ENCODE results near the gene TMEM272.

The TMEM272 gene

GRCh38 chr13:51844862-51845573, at the start of gene TMEM272:
Gene TMEM272 (minus strand): TSS chr13:51845177. CDS start chr13:51838530, 6,647 bp downstream.
- Histone ChIP-seq H3K36me3 (ENCODE audit: low read length) (no peaks in the 10 kb centered on the region), H3F3A (ENCODE audit: insufficient read depth) (no peaks in the 10 kb centered on the region), H3K4me2 (ENCODE audit: low read depth, low read length, poor library complexity, severe bottlenecking) (peak within 1 kb of the TSS; percentile 12), H3K4me3 (ENCODE audit: insufficient read depth, low read length, poor library complexity, severe bottlenecking) (no peak within 1 kb of the TSS), H4K20me1 (ENCODE audit: low read depth, low read length) (no peaks in the 10 kb centered on the region), H2AFZ (ENCODE audit: low read depth, low read length, severe bottlenecking) (no peak within 1 kb of the TSS), H3K9me3 (ENCODE audit: insufficient read depth, low read length) (no peaks in the 10 kb centered on the region), H3K27me3 (ENCODE audit: low read length) (no peaks in the 10 kb centered on the region), H3K27ac (ENCODE audit: low read depth, low read length) (no peak within 1 kb of the TSS), H3K79me2 (ENCODE audit: insufficient read depth, low read length) (no peaks in the 10 kb centered on the region), H3K9ac (ENCODE audit: low read length) (no peak within 1 kb of the TSS), H3K9me2 (replicated peaks; ENCODE audit: insufficient read depth, low read length) (no peaks in the 10 kb centered on the region)
- no peak for TF ChIP-seq EZH2phosphoT487 (conservative IDR thresholded peaks at IDR 0.05; ENCODE audit: low read length)
- TF ChIP-seq, protein P1, sequence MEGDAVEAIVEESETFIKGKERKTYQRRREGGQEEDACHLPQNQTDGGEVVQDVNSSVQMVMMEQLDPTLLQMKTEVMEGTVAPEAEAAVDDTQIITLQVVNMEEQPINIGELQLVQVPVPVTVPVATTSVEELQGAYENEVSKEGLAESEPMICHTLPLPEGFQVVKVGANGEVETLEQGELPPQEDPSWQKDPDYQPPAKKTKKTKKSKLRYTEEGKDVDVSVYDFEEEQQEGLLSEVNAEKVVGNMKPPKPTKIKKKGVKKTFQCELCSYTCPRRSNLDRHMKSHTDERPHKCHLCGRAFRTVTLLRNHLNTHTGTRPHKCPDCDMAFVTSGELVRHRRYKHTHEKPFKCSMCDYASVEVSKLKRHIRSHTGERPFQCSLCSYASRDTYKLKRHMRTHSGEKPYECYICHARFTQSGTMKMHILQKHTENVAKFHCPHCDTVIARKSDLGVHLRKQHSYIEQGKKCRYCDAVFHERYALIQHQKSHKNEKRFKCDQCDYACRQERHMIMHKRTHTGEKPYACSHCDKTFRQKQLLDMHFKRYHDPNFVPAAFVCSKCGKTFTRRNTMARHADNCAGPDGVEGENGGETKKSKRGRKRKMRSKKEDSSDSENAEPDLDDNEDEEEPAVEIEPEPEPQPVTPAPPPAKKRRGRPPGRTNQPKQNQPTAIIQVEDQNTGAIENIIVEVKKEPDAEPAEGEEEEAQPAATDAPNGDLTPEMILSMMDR (IDR thresholded peaks at IDR 0.05; ENCODE audit: insufficient read depth, low read length, poor library complexity, severe bottlenecking), result peak; percentile 91

- no peak for TF ChIP-seq EZH2phosphoT487 (conservative IDR thresholded peaks at IDR 0.05; ENCODE audit: low read length)
- TF ChIP-seq, protein P1 (IDR thresholded peaks at IDR 0.05; ENCODE audit: insufficient read depth, low read length, poor library complexity, severe bottlenecking), result no peak
- no peak overlapping the region for H3K9ac ChIP-seq (ENCODE audit: low read length)
- no peaks in the 10 kb centered on the region for H3K79me2 ChIP-seq (ENCODE audit: insufficient read depth, low read length)
- H4K20me1 ChIP-seq (ENCODE audit: low read depth, low read length), result no peaks in the 10 kb centered on the region
- no peaks in the 10 kb centered on the region for H3F3A ChIP-seq (ENCODE audit: insufficient read depth)
- no peaks in the 10 kb centered on the region for H3K9me2 ChIP-seq (replicated peaks; ENCODE audit: insufficient read depth, low read length)
- no peaks in the 10 kb centered on the region for H3K36me3 ChIP-seq (ENCODE audit: low read length)
- H3K4me3 ChIP-seq (ENCODE audit: insufficient read depth, low read length, poor library complexity, severe bottlenecking), result no peak overlapping the region
- no peak overlapping the region for H2AFZ ChIP-seq (ENCODE audit: low read depth, low read length, severe bottlenecking)
- no peak overlapping the region for H3K4me2 ChIP-seq (ENCODE audit: low read depth, low read length, poor library complexity, severe bottlenecking)
- no peaks in the 10 kb centered on the region for H3K27me3 ChIP-seq (ENCODE audit: low read length)
- H3K27ac ChIP-seq (ENCODE audit: low read depth, low read length), result no peak overlapping the region
- no peaks in the 10 kb centered on the region for H3K9me3 ChIP-seq (ENCODE audit: insufficient read depth, low read length)
Measured at GRCh38 chr13:51894239-51894638, 49.3 kb upstream of the TMEM272 start.

DNA sequence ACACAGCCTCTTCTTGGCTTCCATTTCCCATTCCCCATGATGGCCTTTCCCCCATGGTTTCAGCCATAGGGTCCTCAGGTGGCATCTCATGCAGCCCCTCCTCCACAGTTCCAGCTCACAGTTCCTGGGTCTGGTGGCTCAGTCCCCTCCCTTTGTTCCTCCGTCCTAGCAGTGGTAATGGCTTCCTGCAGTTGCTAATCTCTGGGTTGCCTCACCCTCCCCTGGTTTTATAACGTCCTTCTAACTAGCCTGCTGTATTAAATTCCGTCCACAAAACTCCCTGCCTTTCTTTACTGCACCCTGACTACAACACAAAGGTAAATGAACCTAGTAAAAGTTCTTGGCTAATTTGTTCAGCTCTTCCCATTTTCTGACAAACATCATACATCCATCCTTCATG, 47.7 kb upstream of the TMEM272 start:
- no peak overlapping the region for H2AFZ ChIP-seq (ENCODE audit: low read depth, low read length, severe bottlenecking)
- H3K4me3 ChIP-seq (ENCODE audit: insufficient read depth, low read length, poor library complexity, severe bottlenecking), result no peak overlapping the region
- no peak overlapping the region for H3K4me2 ChIP-seq (ENCODE audit: low read depth, low read length, poor library complexity, severe bottlenecking)
- H3K9me3 ChIP-seq (ENCODE audit: insufficient read depth, low read length), result no peaks in the 10 kb centered on the region
- H3K9ac ChIP-seq (ENCODE audit: low read length), result no peak overlapping the region
- no peaks in the 10 kb centered on the region for H3K27me3 ChIP-seq (ENCODE audit: low read length)
- no peaks in the 10 kb centered on the region for H3K36me3 ChIP-seq (ENCODE audit: low read length)
- H3K9me2 ChIP-seq (replicated peaks; ENCODE audit: insufficient read depth, low read length), result no peaks in the 10 kb centered on the region
- TF ChIP-seq, protein P1 (IDR thresholded peaks at IDR 0.05; ENCODE audit: insufficient read depth, low read length, poor library complexity, severe bottlenecking), result no peak
- TF ChIP-seq EZH2phosphoT487 (conservative IDR thresholded peaks at IDR 0.05; ENCODE audit: low read length), result no peak
- H3K27ac ChIP-seq (ENCODE audit: low read depth, low read length), result no peak overlapping the region
- no peaks in the 10 kb centered on the region for H3F3A ChIP-seq (ENCODE audit: insufficient read depth)
- H3K79me2 ChIP-seq (ENCODE audit: insufficient read depth, low read length), result no peaks in the 10 kb centered on the region
- no peaks in the 10 kb centered on the region for H4K20me1 ChIP-seq (ENCODE audit: low read depth, low read length)
